Thyroid gland (tissue), 4 donors: Measurements from ENCODE around the gene NUDT21.

Source experiments
- POLR2A ChIP-seq, 2 donors: fragments of 450-650 bp; IDR thresholded peaks; one replicate each; pipeline ENCODE4 v1.6.1; 2017; ENCODE audit warnings: antibody characterized with exemption in 2 of 2, mild to moderate bottlenecking in 2 of 2, moderate library complexity in 1 of 2
- TF ChIP-seq, protein P1 (sequence below), 6 experiments: fragments of 200-600 bp in 3 of 6; fragments of 450-650 bp in 3 of 6; sonication (generic) in 3 of 6; IDR thresholded peaks; one replicate each; pipeline ENCODE4 v1.5.1; 2016 to 2019; ENCODE audit warnings: antibody characterized with exemption in 6 of 6, mild to moderate bottlenecking in 2 of 6, inconsistent platforms in 1 of 6, moderate library complexity in 1 of 6

- no peak for TF ChIP-seq POLR2A (IDR thresholded peaks at IDR 0.05)
- TF ChIP-seq, protein P1, sequence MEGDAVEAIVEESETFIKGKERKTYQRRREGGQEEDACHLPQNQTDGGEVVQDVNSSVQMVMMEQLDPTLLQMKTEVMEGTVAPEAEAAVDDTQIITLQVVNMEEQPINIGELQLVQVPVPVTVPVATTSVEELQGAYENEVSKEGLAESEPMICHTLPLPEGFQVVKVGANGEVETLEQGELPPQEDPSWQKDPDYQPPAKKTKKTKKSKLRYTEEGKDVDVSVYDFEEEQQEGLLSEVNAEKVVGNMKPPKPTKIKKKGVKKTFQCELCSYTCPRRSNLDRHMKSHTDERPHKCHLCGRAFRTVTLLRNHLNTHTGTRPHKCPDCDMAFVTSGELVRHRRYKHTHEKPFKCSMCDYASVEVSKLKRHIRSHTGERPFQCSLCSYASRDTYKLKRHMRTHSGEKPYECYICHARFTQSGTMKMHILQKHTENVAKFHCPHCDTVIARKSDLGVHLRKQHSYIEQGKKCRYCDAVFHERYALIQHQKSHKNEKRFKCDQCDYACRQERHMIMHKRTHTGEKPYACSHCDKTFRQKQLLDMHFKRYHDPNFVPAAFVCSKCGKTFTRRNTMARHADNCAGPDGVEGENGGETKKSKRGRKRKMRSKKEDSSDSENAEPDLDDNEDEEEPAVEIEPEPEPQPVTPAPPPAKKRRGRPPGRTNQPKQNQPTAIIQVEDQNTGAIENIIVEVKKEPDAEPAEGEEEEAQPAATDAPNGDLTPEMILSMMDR (IDR thresholded peaks at IDR 0.05) = no peak
Observed at GRCh38 chr16:56399047-56399446, 52.1 kb downstream of the NUDT21 start.
